WERI-Rb-1 (cell line): ENCODE results near the gene PRDM8.

Experiments used
- DNase-seq: peaks from one replicate; pipeline ENCODE4 v3.0.0-alpha.2; 2020
- H3K27ac ChIP-seq: fragments of 250-450 bp; sonication (Bioruptor Pico); 2 replicates; pipeline ENCODE4 v1.5.1; 2020; ENCODE audit warnings: mild to moderate bottlenecking, moderate library complexity
- H3K27me3 ChIP-seq: fragments of 250-450 bp; sonication (Bioruptor Pico); 2 replicates; pipeline ENCODE4 v1.5.1; 2021; ENCODE audit warnings: mild to moderate bottlenecking, low read depth, moderate library complexity; ENCODE audit not compliant: insufficient read depth, severe bottlenecking
- H3K36me3 ChIP-seq: fragments of 250-450 bp; sonication (Bioruptor Pico); 2 replicates; pipeline ENCODE4 v1.5.1; 2020; ENCODE audit warnings: mild to moderate bottlenecking, moderate library complexity
- H3K4me3 ChIP-seq: 2 replicates; pipeline ENCODE4 v1.5.1; 2011; ENCODE audit warnings: low read depth, mild to moderate bottlenecking, control low read depth, low read length
- H3K9me3 ChIP-seq: fragments of 250-450 bp; sonication (Bioruptor Pico); 2 replicates; pipeline ENCODE4 v1.5.1; 2021; ENCODE audit warnings: mild to moderate bottlenecking, moderate library complexity; ENCODE audit not compliant: severe bottlenecking
- CTCF ChIP-seq: IDR thresholded peaks from 2 replicates; pipeline ENCODE4 v1.5.1; 2011; ENCODE audit warnings: low read depth, mild to moderate bottlenecking, control low read depth, inconsistent platforms, low read length

The PRDM8 gene

GRCh38 chr4:80233390-80233789 lies 36.1 kb downstream of the PRDM8 start:
- Histone ChIP-seq H3K4me3 (no peak overlapping the region), H3K27ac (no peak overlapping the region), H3K36me3 (no peaks in the 10 kb centered on the region), H3K27me3 (no peaks in the 10 kb centered on the region), H3K9me3 (no peaks in the 10 kb centered on the region)
- no peak for TF ChIP-seq CTCF
- no peak for DNase-seq

GRCh38 chr4:80235451-80235850 lies 38.1 kb downstream of the PRDM8 start:
- no peaks in the 10 kb centered on the region for H3K9me3 ChIP-seq
- no peak for DNase-seq

DNA sequence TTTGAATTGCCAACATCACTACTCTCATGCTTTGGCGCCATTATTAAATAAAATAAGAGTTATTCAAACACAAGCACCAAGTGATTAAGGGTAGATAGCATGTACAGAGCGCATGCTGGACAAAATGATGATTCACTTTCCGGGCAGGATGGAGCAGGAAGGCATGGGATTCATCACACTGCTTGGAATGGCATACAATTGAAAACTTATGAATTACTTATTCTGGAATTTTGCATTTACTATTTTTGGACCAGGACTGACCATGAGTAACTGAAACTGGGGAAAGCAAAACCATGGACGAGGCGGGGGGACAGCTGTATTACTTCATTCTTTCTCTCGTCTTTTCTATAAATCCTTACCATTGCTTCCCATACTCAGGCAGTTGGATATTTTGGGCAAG lies 40.7 kb downstream of the PRDM8 start:
- Histone ChIP-seq H3K4me3 (no peak overlapping the region), H3K9me3 (no peaks in the 10 kb centered on the region), H3K27me3 (no peaks in the 10 kb centered on the region), H3K27ac (no peak overlapping the region), H3K36me3 (no peaks in the 10 kb centered on the region)
- DNase-seq: no peak
- TF ChIP-seq CTCF: no peak

More at GRCh38 chr4:80235451-80235850, 38.1 kb downstream of the PRDM8 start:
- no peaks in the 10 kb centered on the region for H3K27me3 ChIP-seq
- H3K27ac ChIP-seq: no peak overlapping the region
- TF ChIP-seq CTCF: no peak
- H3K36me3 ChIP-seq: no peaks in the 10 kb centered on the region
- H3K4me3 ChIP-seq: no peak overlapping the region

DNA sequence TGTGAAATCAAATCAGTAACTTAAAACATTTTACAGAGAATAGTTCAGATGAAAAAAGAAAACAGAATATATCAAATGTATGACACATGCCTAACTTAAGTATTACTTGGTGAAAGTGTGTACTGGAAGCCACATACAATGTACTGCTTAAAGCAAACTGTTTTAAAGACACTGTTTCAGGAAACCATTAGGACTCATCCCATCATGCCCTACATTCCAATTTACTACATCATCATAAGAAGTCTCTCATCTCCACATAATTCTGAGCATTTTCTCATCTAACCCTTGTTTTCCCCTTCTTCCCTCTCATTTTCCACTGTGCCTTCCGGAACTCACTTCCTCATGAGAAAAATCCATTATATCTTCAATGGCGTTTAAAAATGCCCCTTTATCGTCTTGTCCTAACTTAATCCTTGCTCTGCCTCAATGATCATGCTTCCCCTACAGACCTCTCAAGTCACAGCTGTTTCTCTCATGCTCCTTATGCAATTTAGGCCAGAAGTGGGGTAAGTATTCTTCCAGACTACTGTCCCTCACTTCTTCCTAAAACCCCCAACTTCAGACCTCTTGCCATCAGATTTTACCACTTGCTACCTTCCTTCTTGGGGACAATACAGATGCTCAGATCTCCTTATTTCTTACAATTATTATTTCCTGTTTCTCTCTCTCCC lies 42.3 kb downstream of the PRDM8 start:
- Histone ChIP-seq H3K4me3 (no peak overlapping the region), H3K27me3 (no peaks in the 10 kb centered on the region), H3K27ac (no peak overlapping the region), H3K36me3 (no peaks in the 10 kb centered on the region), H3K9me3 (no peaks in the 10 kb centered on the region)
- no peak for TF ChIP-seq CTCF
- DNase-seq: no peak

DNA sequence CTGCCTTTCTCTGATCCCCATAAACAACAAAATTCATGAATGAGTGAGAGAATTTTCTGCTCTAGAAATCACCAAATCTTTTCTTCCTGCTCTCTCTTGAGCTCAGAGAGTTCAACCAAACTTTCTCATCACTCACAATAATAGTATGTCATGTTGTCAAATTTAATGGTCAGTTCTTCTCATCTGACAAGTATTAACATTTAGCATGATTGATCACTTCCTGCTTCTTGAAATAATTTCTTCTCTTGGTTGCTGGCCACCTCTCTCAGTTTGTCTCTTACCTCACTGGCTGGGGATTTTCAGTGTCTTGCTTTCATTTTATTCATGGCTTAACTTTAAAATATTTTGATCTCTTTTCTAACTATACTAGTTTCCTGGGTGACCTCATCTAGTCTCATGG lies 43.7 kb downstream of the PRDM8 start:
- no peak for TF ChIP-seq CTCF
- no peaks in the 10 kb centered on the region for H3K9me3 ChIP-seq
- H3K36me3 ChIP-seq: no peaks in the 10 kb centered on the region
- no peaks in the 10 kb centered on the region for H3K27me3 ChIP-seq
- no peak for DNase-seq
- no peak overlapping the region for H3K27ac ChIP-seq
- H3K4me3 ChIP-seq: no peak overlapping the region
